Ishikawa (cell line): ENCODE results near the gene TTC9.

Experiments
- EP300 ChIP-seq: IDR thresholded peaks from 2 replicates; pipeline ENCODE4 v1.6.1; 2012; ENCODE audit warnings: borderline replicate concordance
- NFIC ChIP-seq: IDR thresholded peaks from 2 replicates; pipeline ENCODE4 v1.6.1; 2012
- TEAD4 ChIP-seq: IDR thresholded peaks from 2 replicates; pipeline ENCODE4 v1.6.1; 2012
- USF1 ChIP-seq: IDR thresholded peaks from 2 replicates; pipeline ENCODE4 v1.6.1; 2012
- YY1 ChIP-seq: IDR thresholded peaks from 2 replicates; pipeline ENCODE4 v1.6.1; 2012; ENCODE audit warnings: low read depth

- TF ChIP-seq TEAD4, result no peak
- TF ChIP-seq YY1, result no peak
- TF ChIP-seq NFIC, result no peak
- TF ChIP-seq USF1, result no peak
- no peak for TF ChIP-seq EP300
These were observed 81.6 kb downstream of the TTC9 start for GRCh38 chr14:70723276-70723675.
